Measurements from ENCODE around the gene ANO10. TPM values are rescaled to one million over a fixed set of nuclear protein-coding genes. Genes with fewer than 3 reads are reported as not detected.
"Not testable (repeated sequence)": the region's sequence is repeated elsewhere in the genome, so short reads cannot be mapped to it uniquely, and the experiment has no call there.

ANO10 gene
- total RNA-seq, 4 donors from 2014 or later: 26.7 to 33.9 (median 28.7) TPM

- DNase-seq: no peak
- no peaks in the 10 kb centered on the region for H3K27me3 ChIP-seq
- no peaks in the 10 kb centered on the region for H3K36me3 ChIP-seq
- H3K27ac ChIP-seq: no peak overlapping the region
- no peaks in the 10 kb centered on the region for H3K9me3 ChIP-seq
- intact Hi-C loops (cut with DNase I): no loop called here
- TF ChIP-seq CTCF (IDR thresholded peaks at IDR 0.05) (peak in 1 of 6 experiments; percentile 9), POLR2A (IDR thresholded peaks at IDR 0.05) (no peak)
- no peaks in the 10 kb centered on the region for H3K4me1 ChIP-seq
- no peak overlapping the region for H3K4me3 ChIP-seq (replicated peaks in 1 of 3)
Observed at GRCh38 chr3:43559961-43560360, 61.9 kb downstream of the ANO10 start.

GRCh38 chr3:43558171-43558570, 63.6 kb downstream of the ANO10 start:
- intact Hi-C loops (cut with DNase I): no loop called here

GRCh38 chr3:43549626-43550290, 72.1 kb downstream of the ANO10 start:
- 92 to 95% methylated on average over 4 of the region's 4 CpGs for WGBS, 2 donors
- TF ChIP-seq CTCF (IDR thresholded peaks at IDR 0.05): no peak
- no peak for TF ChIP-seq POLR2A (IDR thresholded peaks at IDR 0.05)
- Histone ChIP-seq H3K27me3 (no peaks in the 10 kb centered on the region), H3K27ac (no peak overlapping the region), H3K9me3 (no peaks in the 10 kb centered on the region), H3K4me3 (replicated peaks in 1 of 3) (no peak overlapping the region), H3K4me1 (no peaks in the 10 kb centered on the region), H3K36me3 (no peaks in the 10 kb centered on the region)
- intact Hi-C loops (cut with DNase I): loop anchor here (10.0 kb wide), 1 partner anchor 445 kb away; no protein-coding TSS in a partner anchor
- DNase-seq: no peak

More at GRCh38 chr3:43558171-43558570, 63.6 kb downstream of the ANO10 start:
- Histone ChIP-seq H3K27me3 (no peaks in the 10 kb centered on the region), H3K9me3 (no peaks in the 10 kb centered on the region), H3K36me3 (no peaks in the 10 kb centered on the region), H3K27ac (no peak overlapping the region), H3K4me1 (no peaks in the 10 kb centered on the region), H3K4me3 (replicated peaks in 1 of 3) (no peak overlapping the region)
- 67 to 74% methylated on average over 1 of the region's 1 CpG for WGBS, 2 donors
- TF ChIP-seq POLR2A (IDR thresholded peaks at IDR 0.05): no peak
- TF ChIP-seq CTCF (IDR thresholded peaks at IDR 0.05): no peak
- DNase-seq: no peak

- 93 to 98% methylated on average over 3 of the region's 3 CpGs for WGBS, 2 donors
- H3K4me1 ChIP-seq: not testable (repeated sequence)
Observed at GRCh38 chr3:43544277-43544676, 77.5 kb downstream of the ANO10 start.

More at GRCh38 chr3:43544277-43544676, 77.5 kb downstream of the ANO10 start:
- not testable (repeated sequence) for H3K4me3 ChIP-seq (replicated peaks in 1 of 3); H3K36me3 ChIP-seq; DNase-seq; H3K27ac ChIP-seq; H3K9me3 ChIP-seq; H3K27me3 ChIP-seq
- TF ChIP-seq CTCF (IDR thresholded peaks at IDR 0.05): peak; percentile 29 to 74 (median 54)
- intact Hi-C loops (cut with DNase I): loop anchor here (10.0 kb wide), 1 partner anchor 451 kb away; no protein-coding TSS in a partner anchor

Measured in thyroid gland (tissue), 4 donors.